Hepatocyte (in vitro differentiated cells): ENCODE measurements around the gene TUB. TPM values are rescaled to one million over a fixed set of nuclear protein-coding genes. Genes with fewer than 3 reads are reported as not detected.

ENCODE experiments used
- DNase-seq: peaks from one replicate; pipeline ENCODE4 v3.0.0-alpha.2; 2016; ENCODE audit warnings: low spot score
- H2AFZ ChIP-seq: fragments of 200-600 bp; sonication (generic); 2 replicates; pipeline ENCODE4 v1.6.0; 2016; ENCODE audit warnings: antibody characterized with exemption, mild to moderate bottlenecking
- H3K27ac ChIP-seq: fragments of 200-600 bp; sonication (generic); 2 replicates; pipeline ENCODE4 v1.5.1; 2016; ENCODE audit warnings: mild to moderate bottlenecking
- H3K27me3 ChIP-seq: fragments of 200-600 bp; sonication (generic); 2 replicates; pipeline ENCODE4 v1.6.1; 2016
- H3K36me3 ChIP-seq: fragments of 200-600 bp; sonication (generic); replicated peaks from 2 replicates; pipeline ENCODE4 v1.5.1; 2016; ENCODE audit warnings: low read depth; ENCODE audit not compliant: insufficient read depth
- H3K4me1 ChIP-seq: fragments of 200-600 bp; sonication (generic); 2 replicates; pipeline ENCODE4 v1.5.1; 2016; ENCODE audit warnings: mild to moderate bottlenecking, moderate library complexity; ENCODE audit not compliant: insufficient read depth
- H3K4me2 ChIP-seq: fragments of 200-600 bp; sonication (generic); 2 replicates; pipeline ENCODE4 v1.6.0; 2016
- H3K4me3 ChIP-seq: fragments of 200-600 bp; sonication (generic); 2 replicates; pipeline ENCODE4 v1.5.1; 2016; ENCODE audit warnings: mild to moderate bottlenecking
- H3K79me2 ChIP-seq: fragments of 200-600 bp; sonication (generic); 2 replicates; pipeline ENCODE4 v1.6.0; 2017; ENCODE audit warnings: mild to moderate bottlenecking
- H3K9me2 ChIP-seq: fragments of 200-600 bp; sonication (generic); replicated peaks from 2 replicates; pipeline ENCODE4 v1.6.0; 2017; ENCODE audit warnings: mild to moderate bottlenecking; ENCODE audit not compliant: insufficient read depth
- H3K9me3 ChIP-seq: fragments of 200-600 bp; sonication (generic); 2 replicates; pipeline ENCODE4 v1.5.1; 2016; ENCODE audit warnings: low read depth, mild to moderate bottlenecking
- H4K20me1 ChIP-seq: fragments of 200-600 bp; sonication (generic); 2 replicates; pipeline ENCODE4 v1.6.0; 2016; ENCODE audit warnings: mild to moderate bottlenecking; ENCODE audit not compliant: insufficient read depth, poor library complexity, severe bottlenecking
- CTCF ChIP-seq: fragments of 200-600 bp; sonication (generic); IDR thresholded peaks from 2 replicates; pipeline ENCODE4 v1.5.1; 2016; ENCODE audit warnings: antibody characterized with exemption, mild to moderate bottlenecking; ENCODE audit not compliant: poor library complexity
- EZH2 ChIP-seq: fragments of 200-600 bp; sonication (generic); IDR thresholded peaks from 2 replicates; pipeline ENCODE4 v1.6.1; 2016; ENCODE audit warnings: antibody characterized with exemption, mild to moderate bottlenecking, borderline replicate concordance
- EZH2phosphoT487 ChIP-seq: fragments of 200-600 bp; sonication (generic); IDR thresholded peaks from one replicate; pipeline ENCODE4 v1.6.1; 2018; ENCODE audit warnings: antibody characterized with exemption, mild to moderate bottlenecking, low read depth, moderate library complexity; ENCODE audit not compliant: unreplicated experiment, severe bottlenecking
- WGBS: methylation state at CpG from one replicate; pipeline ENCODE4 v1.1.6; 2016; ENCODE audit warnings: low lambda C conversion rate; ENCODE audit errors: missing lambda C conversion rate; 5-methylcytosine and 5-hydroxymethylcytosine counted together
- polyA plus RNA-seq: library from polyadenylated mRNA; unstranded; fragments of >200 nt; fragmentation: Nextera tagmentation; extraction: Ambion mirVana; gene quantifications from 2 replicates; pipeline ENCODE4 v1.2.1, GENCODE V29; 2016
- total RNA-seq: library from RNA; depleted of rRNA; stranded (reverse); fragments of >200 nt; gene quantifications from 2 replicates; pipeline ENCODE4 v1.2.3, GENCODE V29; 2014

Gene TUB
- total and polyA plus RNA-seq, 2 experiments from 2014 or later = 5.0 to 18.7 TPM

GRCh38 chr11:8149726-8150125 is 68.7 kb downstream of the TUB start:
- no peaks in the 10 kb centered on the region for H3K9me3 ChIP-seq
- TF ChIP-seq CTCF (no peak), EZH2phosphoT487 (no peak), EZH2 (no peak)
- whole genome bisulfite sequencing = 90% methylated on average over 6 of the region's 6 CpGs

More at GRCh38 chr11:8149726-8150125, 68.7 kb downstream of the TUB start:
- no peaks in the 10 kb centered on the region for H3K27me3 ChIP-seq
- H3K4me1 ChIP-seq = no peaks in the 10 kb centered on the region
- H3K79me2 ChIP-seq = no peaks in the 10 kb centered on the region
- no peak overlapping the region for H3K27ac ChIP-seq
- no peak overlapping the region for H2AFZ ChIP-seq
- no peaks in the 10 kb centered on the region for H3K36me3 ChIP-seq
- H3K9me2 ChIP-seq = no peaks in the 10 kb centered on the region
- no peaks in the 10 kb centered on the region for H4K20me1 ChIP-seq
- no peak for DNase-seq
- H3K4me2 ChIP-seq = no peak overlapping the region
- no peak overlapping the region for H3K4me3 ChIP-seq

Other genes with a start within 250 kb of the TUB start
- gene OR10A6, start 149.9 kb upstream of the TUB start, total RNA-seq = not detected in 2 replicates
- 0.04 TPM in 1 of 2 replicates, not detected in the other for gene OR10A6, start 149.9 kb upstream of the TUB start, polyA plus RNA-seq
- not detected in 2 replicates for gene OR10A3, start 139.5 kb upstream of the TUB start, total RNA-seq
- not detected in 2 replicates for gene OR10A3, start 139.5 kb upstream of the TUB start, polyA plus RNA-seq
- 1.1 TPM in 1 of 2 replicates, not detected in the other for gene NLRP10, start 115.8 kb upstream of the TUB start, total RNA-seq
- not detected in 2 replicates for gene NLRP10, start 115.8 kb upstream of the TUB start, polyA plus RNA-seq
- gene EIF3F, start 93.9 kb upstream of the TUB start, total RNA-seq = 172 and 201 TPM in 2 replicates
- gene EIF3F, start 93.9 kb upstream of the TUB start, polyA plus RNA-seq = 132 and 137 TPM in 2 replicates
- gene RIC3, start 87.8 kb downstream of the TUB start, total RNA-seq = 2.8 and 3.2 TPM in 2 replicates
- gene RIC3, start 87.8 kb downstream of the TUB start, polyA plus RNA-seq = 2.9 and 3.6 TPM in 2 replicates
- gene LMO1, start 182.7 kb downstream of the TUB start, total RNA-seq = 0.68 TPM in 1 of 2 replicates, not detected in the other
- 0.24 and 0.33 TPM in 2 replicates for gene LMO1, start 182.7 kb downstream of the TUB start, polyA plus RNA-seq